Activated CD8-positive, alpha-beta memory T cell treated with anti-CD3 and anti-CD28 coated beads, Interleukin-2, amount 50 U/mL, for 48 hours (primary cell): ENCODE data around the gene NWD2.
"Not testable (repeated sequence)": the region's sequence is repeated elsewhere in the genome, so short reads cannot be mapped to it uniquely, and the experiment has no call there.

Source experiments
- DNase-seq: peaks from one replicate; pipeline ENCODE4 v3.0.0-alpha.2; 2020

NWD2 gene

GRCh38 chr4:37397505-37397904, 153.0 kb downstream of the NWD2 start:
- no peak for DNase-seq

GRCh38 chr4:37400241-37400881, 155.8 kb downstream of the NWD2 start:
- DNase-seq = no peak

- not testable (repeated sequence) for DNase-seq
These were observed 163.6 kb downstream of the NWD2 start for GRCh38 chr4:37407938-37408826.

- not testable (repeated sequence) for DNase-seq
These were observed 169.1 kb downstream of the NWD2 start for GRCh38 chr4:37413612-37414011.

GRCh38 chr4:37415845-37416369, 171.4 kb downstream of the NWD2 start:
- no peak for DNase-seq

GRCh38 chr4:37421614-37422013, 177.1 kb downstream of the NWD2 start:
- DNase-seq = no peak

- DNase-seq = no peak
These were observed 177.6 kb downstream of the NWD2 start for GRCh38 chr4:37422102-37422501.

GRCh38 chr4:37422638-37423037, 178.1 kb downstream of the NWD2 start:
- no peak for DNase-seq

GRCh38 chr4:37423310-37423709, 178.8 kb downstream of the NWD2 start:
- no peak for DNase-seq

GRCh38 chr4:37424753-37425152, 180.2 kb downstream of the NWD2 start:
- no peak for DNase-seq

- DNase-seq = no peak
These were observed 181.3 kb downstream of the NWD2 start for GRCh38 chr4:37425857-37426256.

- no peak for DNase-seq
These were observed 182.7 kb downstream of the NWD2 start for GRCh38 chr4:37427193-37427592.

- DNase-seq = no peak
These were observed 185.4 kb downstream of the NWD2 start for GRCh38 chr4:37429906-37430305.

GRCh38 chr4:37430718-37431416, 186.3 kb downstream of the NWD2 start:
- DNase-seq = no peak

GRCh38 chr4:37431417-37431743, 186.8 kb downstream of the NWD2 start:
- no peak for DNase-seq

- no peak for DNase-seq
These were observed 189.9 kb downstream of the NWD2 start for GRCh38 chr4:37434469-37434868.

- no peak for DNase-seq
These were observed 192.0 kb downstream of the NWD2 start for GRCh38 chr4:37436546-37436945.

- DNase-seq = no peak
These were observed 192.6 kb downstream of the NWD2 start for GRCh38 chr4:37437163-37437562.

- DNase-seq = no peak
These were observed 194.2 kb downstream of the NWD2 start for GRCh38 chr4:37438564-37439279.

GRCh38 chr4:37439809-37440474, 195.4 kb downstream of the NWD2 start:
- DNase-seq = no peak

- no peak for DNase-seq
These were observed 196.0 kb downstream of the NWD2 start for GRCh38 chr4:37440501-37440900.
